DND-41 (cell line): ENCODE results near the gene SCGB3A1.

Experiments used
- ATAC-seq: fragments of 200-7000 bp; cut with Tn5 transposase; 3 replicates; pipeline ENCODE4 v1.9.1; 2021; ENCODE audit warnings: low read depth; ENCODE audit not compliant: insufficient read depth
- DNase-seq: peaks from one replicate; pipeline ENCODE4 v3.0.0-alpha.2; 2020
- H2AFZ ChIP-seq: 2 replicates; pipeline ENCODE4 v1.6.0; 2012; ENCODE audit warnings: low read depth, low read length
- H3K27ac ChIP-seq: 2 replicates; pipeline ENCODE4 v1.5.1; 2012; ENCODE audit warnings: low read length, inconsistent platforms
- H3K27me3 ChIP-seq: fragments of 200-600 bp; sonication (generic); 2 replicates; pipeline ENCODE4 v1.6.0; 2012; ENCODE audit warnings: low read length, mild to moderate bottlenecking, inconsistent platforms; ENCODE audit not compliant: insufficient read depth, poor library complexity
- H3K36me3 ChIP-seq: 2 replicates; pipeline ENCODE4 v1.5.1; 2012; ENCODE audit warnings: low read length, inconsistent platforms; ENCODE audit not compliant: insufficient read depth
- H3K4me1 ChIP-seq: 2 replicates; pipeline ENCODE4 v1.5.1; 2012; ENCODE audit warnings: mild to moderate bottlenecking, low read length; ENCODE audit not compliant: insufficient read depth
- H3K4me2 ChIP-seq: 2 replicates; pipeline ENCODE4 v1.6.0; 2012; ENCODE audit warnings: mild to moderate bottlenecking, moderate library complexity, low read length, inconsistent platforms; ENCODE audit not compliant: insufficient read depth
- H3K4me3 ChIP-seq, 2 experiments: fragments of 200-600 bp in 1 of 2; shearing (Covaris generic) in 1 of 2; 2 replicates each; pipeline ENCODE4 v1.5.1; 2012 to 2016; ENCODE audit warnings: inconsistent platforms in 2 of 2, low read length in 2 of 2, mild to moderate bottlenecking in 2 of 2, low read depth in 1 of 2, moderate library complexity in 1 of 2
- H3K79me2 ChIP-seq: 2 replicates; pipeline ENCODE4 v1.6.0; 2012; ENCODE audit warnings: low read length, inconsistent platforms; ENCODE audit not compliant: insufficient read depth
- H3K9ac ChIP-seq: 2 replicates; pipeline ENCODE4 v1.6.0; 2012; ENCODE audit warnings: low read depth, mild to moderate bottlenecking, inconsistent platforms, low read length, moderate library complexity
- H3K9me3 ChIP-seq: 2 replicates; pipeline ENCODE4 v1.5.1; 2012; ENCODE audit warnings: low read length, moderate library complexity, mild to moderate bottlenecking, inconsistent platforms; ENCODE audit not compliant: insufficient read depth, severe bottlenecking
- H4K20me1 ChIP-seq: 2 replicates; pipeline ENCODE4 v1.6.0; 2012; ENCODE audit warnings: low read length; ENCODE audit not compliant: insufficient read depth
- EZH2 ChIP-seq: IDR thresholded peaks from 3 replicates; pipeline ENCODE4 v1.6.1; 2012; ENCODE audit warnings: borderline replicate concordance, low read depth, mild to moderate bottlenecking, moderate library complexity, low read length, inconsistent platforms; ENCODE audit not compliant: severe bottlenecking
- TF ChIP-seq, protein P1 (sequence below): IDR thresholded peaks from 2 replicates; pipeline ENCODE4 v1.5.1; 2012; ENCODE audit warnings: borderline replicate concordance, low read length, moderate library complexity, mild to moderate bottlenecking; ENCODE audit not compliant: poor library complexity, severe bottlenecking; ENCODE audit errors: extremely low read depth

The SCGB3A1 gene

DNA sequence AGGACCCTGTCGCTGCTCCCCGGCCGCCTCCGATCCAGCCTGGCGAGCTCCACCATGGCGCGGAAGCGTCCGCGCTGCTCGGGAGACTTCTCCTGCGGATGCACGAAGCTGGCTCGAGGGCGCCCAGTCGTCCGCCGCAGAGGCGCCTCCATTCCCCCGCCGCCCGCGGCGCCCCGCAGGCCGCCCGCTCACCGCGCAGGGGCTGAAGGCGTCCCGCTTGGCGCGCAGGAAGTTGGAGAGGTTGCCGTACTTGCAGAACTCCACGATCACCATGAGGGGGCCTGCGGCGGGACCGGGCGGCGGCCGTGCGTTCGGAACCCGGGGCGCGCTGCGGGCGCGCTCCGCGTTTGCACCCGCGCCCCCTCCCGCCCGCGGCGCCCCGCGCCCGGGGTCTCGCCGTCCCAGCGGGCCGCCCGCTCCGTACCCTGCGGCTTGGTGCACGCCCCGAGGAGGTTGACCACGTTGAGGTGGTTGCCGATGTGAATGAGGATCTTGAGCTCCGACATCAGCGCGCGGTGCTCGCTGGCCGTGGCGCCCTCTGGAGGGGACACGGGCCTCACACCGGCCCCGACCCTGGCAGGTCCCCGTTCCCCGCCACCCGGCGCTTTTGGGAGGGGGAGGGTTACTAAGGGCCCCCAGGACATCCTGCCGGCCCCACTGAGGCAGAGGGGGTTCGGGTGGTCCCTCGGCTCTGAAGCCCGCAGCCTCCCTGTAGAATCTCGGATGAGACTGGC is 27.7 kb upstream of the SCGB3A1 start:
- TF ChIP-seq, protein P1, sequence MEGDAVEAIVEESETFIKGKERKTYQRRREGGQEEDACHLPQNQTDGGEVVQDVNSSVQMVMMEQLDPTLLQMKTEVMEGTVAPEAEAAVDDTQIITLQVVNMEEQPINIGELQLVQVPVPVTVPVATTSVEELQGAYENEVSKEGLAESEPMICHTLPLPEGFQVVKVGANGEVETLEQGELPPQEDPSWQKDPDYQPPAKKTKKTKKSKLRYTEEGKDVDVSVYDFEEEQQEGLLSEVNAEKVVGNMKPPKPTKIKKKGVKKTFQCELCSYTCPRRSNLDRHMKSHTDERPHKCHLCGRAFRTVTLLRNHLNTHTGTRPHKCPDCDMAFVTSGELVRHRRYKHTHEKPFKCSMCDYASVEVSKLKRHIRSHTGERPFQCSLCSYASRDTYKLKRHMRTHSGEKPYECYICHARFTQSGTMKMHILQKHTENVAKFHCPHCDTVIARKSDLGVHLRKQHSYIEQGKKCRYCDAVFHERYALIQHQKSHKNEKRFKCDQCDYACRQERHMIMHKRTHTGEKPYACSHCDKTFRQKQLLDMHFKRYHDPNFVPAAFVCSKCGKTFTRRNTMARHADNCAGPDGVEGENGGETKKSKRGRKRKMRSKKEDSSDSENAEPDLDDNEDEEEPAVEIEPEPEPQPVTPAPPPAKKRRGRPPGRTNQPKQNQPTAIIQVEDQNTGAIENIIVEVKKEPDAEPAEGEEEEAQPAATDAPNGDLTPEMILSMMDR, result peak; percentile 13
- no peak for TF ChIP-seq EZH2
- Histone ChIP-seq H3K79me2 (no peaks in the 10 kb centered on the region), H3K4me1 (peaks cover 4% of the 10 kb centered on the region), H3K9ac (no peak overlapping the region), H3K9me3 (no peaks in the 10 kb centered on the region), H3K4me3 (no peak overlapping the region), H4K20me1 (no peaks in the 10 kb centered on the region; the same call in 1 of the 2 replicates), H3K27me3 (no peaks in the 10 kb centered on the region), H3K36me3 (no peaks in the 10 kb centered on the region), H2AFZ (no peak overlapping the region), H3K4me2 (no peak overlapping the region), H3K27ac (no peak overlapping the region)
- DNase-seq (no peak), ATAC-seq (no peak)

DNA sequence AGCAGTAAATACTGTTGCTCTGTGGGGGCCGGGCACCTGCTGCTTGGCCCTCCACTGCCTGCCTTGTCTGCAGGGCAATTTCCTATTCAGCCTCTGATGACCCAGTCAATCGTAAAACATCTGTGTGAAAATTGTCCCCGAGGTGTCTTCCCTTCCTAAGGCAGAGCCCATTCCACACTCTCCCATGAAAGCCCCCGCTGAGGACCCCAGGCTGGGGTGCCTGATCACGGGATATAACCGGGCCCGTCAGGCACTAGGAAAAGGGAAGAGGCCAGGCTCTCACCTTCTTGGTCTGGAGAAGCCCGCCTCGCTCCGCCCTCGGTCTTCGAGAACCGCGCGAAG is 27.2 kb upstream of the SCGB3A1 start:
- DNase-seq (no peak), ATAC-seq (no peak)
- Histone ChIP-seq H3K4me1 (peaks cover 4% of the 10 kb centered on the region), H3K27me3 (no peaks in the 10 kb centered on the region), H2AFZ (no peak overlapping the region), H3K79me2 (no peaks in the 10 kb centered on the region), H3K9ac (no peak overlapping the region), H3K9me3 (no peaks in the 10 kb centered on the region), H4K20me1 (no peaks in the 10 kb centered on the region; the same call in 1 of the 2 replicates), H3K36me3 (no peaks in the 10 kb centered on the region), H3K4me2 (no peak overlapping the region), H3K27ac (no peak overlapping the region), H3K4me3 (no peak overlapping the region)
- TF ChIP-seq, protein P1, result no peak
- TF ChIP-seq EZH2, result no peak

DNA sequence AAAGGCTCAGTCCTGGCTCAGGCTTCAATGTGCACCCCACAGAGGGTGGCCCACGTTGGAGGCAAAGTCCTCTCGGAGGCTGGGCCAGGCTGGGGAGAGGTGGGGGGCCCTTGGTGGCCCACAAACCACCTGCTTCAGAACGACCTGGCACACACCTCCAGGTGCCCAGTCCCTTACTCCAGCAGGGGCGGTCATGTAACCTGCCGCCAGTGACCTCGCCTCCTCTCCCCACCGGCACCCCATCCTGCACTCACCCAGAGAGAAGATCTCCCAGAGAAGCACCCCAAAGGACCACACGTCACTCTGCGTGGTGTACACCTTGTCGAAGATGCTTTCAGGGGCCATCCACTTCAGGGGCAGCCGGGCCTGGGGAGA is 22.5 kb upstream of the SCGB3A1 start:
- H3K9ac ChIP-seq, result no peak overlapping the region
- TF ChIP-seq, protein P1, result no peak
- no peak for TF ChIP-seq EZH2
- no peak for DNase-seq
- no peaks in the 10 kb centered on the region for H3K27me3 ChIP-seq
- H3K4me3 ChIP-seq, result no peak overlapping the region
- no peak overlapping the region for H2AFZ ChIP-seq
- no peak overlapping the region for H3K27ac ChIP-seq
- H3K4me1 ChIP-seq, result no peaks in the 10 kb centered on the region
- no peak for ATAC-seq
- no peaks in the 10 kb centered on the region; the same call in 1 of the 2 replicates for H4K20me1 ChIP-seq
- H3K36me3 ChIP-seq, result no peaks in the 10 kb centered on the region
- H3K9me3 ChIP-seq, result no peaks in the 10 kb centered on the region
- H3K4me2 ChIP-seq, result no peak overlapping the region
- no peaks in the 10 kb centered on the region for H3K79me2 ChIP-seq
